ENCODE data around the gene CBFA2T2.
"Not testable (repeated sequence)": the region's sequence is repeated elsewhere in the genome, so short reads cannot be mapped to it uniquely, and the experiment has no call there.

CBFA2T2 gene

GRCh38 chr20:33584976-33585375 lies 95.1 kb downstream of the CBFA2T2 start:
- no peaks in the 10 kb centered on the region for H3K36me3 ChIP-seq (ENCODE audit: insufficient read depth, insufficient read length, low read length)
- H3K9me3 ChIP-seq (ENCODE audit: insufficient read depth, low read length), result no peaks in the 10 kb centered on the region
- no peaks in the 10 kb centered on the region for H3K4me1 ChIP-seq (ENCODE audit: insufficient read depth, insufficient read length)
- no peaks in the 10 kb centered on the region for H3K27me3 ChIP-seq (ENCODE audit: insufficient read depth, insufficient read length)
- no peak overlapping the region for H3K9ac ChIP-seq (ENCODE audit: insufficient read length, low read depth)
- TF ChIP-seq ZNF274 (IDR thresholded peaks at IDR 0.05; ENCODE audit: low read depth, low read length) (no peak), SUZ12 (IDR thresholded peaks at IDR 0.05; ENCODE audit: extremely low read depth, insufficient read depth, insufficient read length) (no peak), YY1 (IDR thresholded peaks at IDR 0.05; ENCODE audit: insufficient read depth, insufficient read length) (no peak)
- DNase-seq (ENCODE audit: low read depth, low spot score), result no peak
- no peak overlapping the region for H3K4me3 ChIP-seq (ENCODE audit: insufficient read length, low read depth)

GRCh38 chr20:33585413-33585812 lies 95.5 kb downstream of the CBFA2T2 start:
- no peaks in the 10 kb centered on the region for H3K4me1 ChIP-seq (ENCODE audit: insufficient read depth, insufficient read length)
- H3K9me3 ChIP-seq (ENCODE audit: insufficient read depth, low read length), result no peaks in the 10 kb centered on the region
- H3K27me3 ChIP-seq (ENCODE audit: insufficient read depth, insufficient read length), result no peaks in the 10 kb centered on the region
- no peak overlapping the region for H3K9ac ChIP-seq (ENCODE audit: insufficient read length, low read depth)
- TF ChIP-seq YY1 (IDR thresholded peaks at IDR 0.05; ENCODE audit: insufficient read depth, insufficient read length) (no peak), ZNF274 (IDR thresholded peaks at IDR 0.05; ENCODE audit: low read depth, low read length) (no peak), SUZ12 (IDR thresholded peaks at IDR 0.05; ENCODE audit: extremely low read depth, insufficient read depth, insufficient read length) (no peak)
- H3K4me3 ChIP-seq (ENCODE audit: insufficient read length, low read depth), result no peak overlapping the region
- DNase-seq (ENCODE audit: low read depth, low spot score), result no peak
- no peaks in the 10 kb centered on the region for H3K36me3 ChIP-seq (ENCODE audit: insufficient read depth, insufficient read length, low read length)

DNA sequence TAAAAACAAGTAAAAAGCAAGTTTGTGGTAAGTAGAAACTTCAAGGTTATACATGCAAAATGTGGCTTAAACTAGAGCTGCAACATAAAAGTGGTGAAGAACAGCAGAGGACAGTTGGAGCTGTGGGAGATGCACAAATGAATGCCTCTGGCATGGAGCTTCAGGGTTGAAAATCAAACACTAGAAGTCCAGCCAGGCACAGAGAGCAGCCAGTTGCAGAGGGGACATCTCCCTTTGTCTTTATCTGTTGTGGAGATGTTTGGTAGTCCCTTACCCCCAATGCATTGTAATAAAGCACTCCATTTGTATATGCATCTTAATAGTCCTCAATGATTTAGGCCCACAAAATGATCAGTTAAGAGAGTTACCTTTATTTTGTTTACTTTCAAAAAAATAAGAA lies 99.2 kb downstream of the CBFA2T2 start:
- H3K9ac ChIP-seq (ENCODE audit: insufficient read length, low read depth), result no peak overlapping the region
- no peak for DNase-seq (ENCODE audit: low read depth, low spot score)
- no peaks in the 10 kb centered on the region for H3K27me3 ChIP-seq (ENCODE audit: insufficient read depth, insufficient read length)
- no peaks in the 10 kb centered on the region for H3K9me3 ChIP-seq (ENCODE audit: insufficient read depth, low read length)
- H3K36me3 ChIP-seq (ENCODE audit: insufficient read depth, insufficient read length, low read length), result no peaks in the 10 kb centered on the region
- no peaks in the 10 kb centered on the region for H3K4me1 ChIP-seq (ENCODE audit: insufficient read depth, insufficient read length)
- H3K4me3 ChIP-seq (ENCODE audit: insufficient read length, low read depth), result no peak overlapping the region
- TF ChIP-seq ZNF274 (IDR thresholded peaks at IDR 0.05; ENCODE audit: low read depth, low read length) (no peak), YY1 (IDR thresholded peaks at IDR 0.05; ENCODE audit: insufficient read depth, insufficient read length) (no peak), SUZ12 (IDR thresholded peaks at IDR 0.05; ENCODE audit: extremely low read depth, insufficient read depth, insufficient read length) (no peak)

DNA sequence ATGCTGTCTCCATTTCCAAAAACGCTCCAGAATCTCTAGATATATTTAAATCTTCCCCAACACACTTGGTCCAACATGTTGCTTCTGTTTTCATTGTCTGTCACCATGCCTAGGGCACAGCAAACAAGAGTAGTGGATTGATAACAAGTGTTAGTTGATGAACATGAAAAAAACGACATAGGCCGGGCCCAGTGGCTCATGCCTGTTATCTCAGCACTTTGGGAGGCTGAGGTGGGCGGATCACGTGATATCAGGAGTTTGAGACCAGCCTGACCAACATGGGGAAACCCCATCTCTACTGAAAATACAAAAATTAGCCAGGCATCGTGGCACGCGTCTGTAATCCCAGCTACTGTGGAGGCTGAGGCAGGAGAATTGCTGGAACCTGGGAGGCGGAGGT lies 102.0 kb downstream of the CBFA2T2 start:
- not testable (repeated sequence) for H3K4me1 ChIP-seq (ENCODE audit: insufficient read depth, insufficient read length)

DNA sequence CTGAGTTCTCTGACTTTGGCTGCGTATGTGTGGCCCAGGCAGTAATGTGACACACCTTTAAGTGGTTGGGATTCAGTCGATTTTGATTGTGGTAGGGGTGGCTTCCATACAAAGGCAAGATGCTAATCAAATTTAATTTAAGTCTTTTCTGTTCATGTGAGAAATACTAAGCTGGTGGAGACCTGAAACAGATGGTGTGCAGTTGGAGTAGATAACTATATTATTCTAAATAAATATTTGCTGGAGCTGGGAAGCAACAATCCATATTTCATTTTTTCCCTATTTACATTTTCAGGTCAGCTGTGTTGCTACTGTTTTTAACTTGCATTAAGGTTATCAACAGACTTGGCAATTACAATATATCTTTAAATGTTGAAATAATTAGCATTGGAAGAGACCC lies 104.8 kb downstream of the CBFA2T2 start:
- no peaks in the 10 kb centered on the region for H3K4me1 ChIP-seq (ENCODE audit: insufficient read depth, insufficient read length)
- no peak for TF ChIP-seq YY1 (IDR thresholded peaks at IDR 0.05; ENCODE audit: insufficient read depth, insufficient read length)
- TF ChIP-seq SUZ12 (IDR thresholded peaks at IDR 0.05; ENCODE audit: extremely low read depth, insufficient read depth, insufficient read length), result no peak
- no peak for TF ChIP-seq ZNF274 (IDR thresholded peaks at IDR 0.05; ENCODE audit: low read depth, low read length)
- no peaks in the 10 kb centered on the region for H3K27me3 ChIP-seq (ENCODE audit: insufficient read depth, insufficient read length)
- no peak for DNase-seq (ENCODE audit: low read depth, low spot score)
- no peak overlapping the region for H3K9ac ChIP-seq (ENCODE audit: insufficient read length, low read depth)
- 0 out of 2 replicates have a peak, but pooled peaks cover 7% of the 10 kb centered on the region for H3K9me3 ChIP-seq (ENCODE audit: insufficient read depth, low read length)
- H3K36me3 ChIP-seq (ENCODE audit: insufficient read depth, insufficient read length, low read length), result no peaks in the 10 kb centered on the region
- H3K4me3 ChIP-seq (ENCODE audit: insufficient read length, low read depth), result no peak overlapping the region

More for the DNA sequence above, 102.0 kb downstream of the CBFA2T2 start:
- not testable (repeated sequence) for H3K27me3 ChIP-seq (ENCODE audit: insufficient read depth, insufficient read length); H3K9ac ChIP-seq (ENCODE audit: insufficient read length, low read depth); DNase-seq (ENCODE audit: low read depth, low spot score); H3K4me3 ChIP-seq (ENCODE audit: insufficient read length, low read depth); H3K36me3 ChIP-seq (ENCODE audit: insufficient read depth, insufficient read length, low read length); H3K9me3 ChIP-seq (ENCODE audit: insufficient read depth, low read length)

DNA sequence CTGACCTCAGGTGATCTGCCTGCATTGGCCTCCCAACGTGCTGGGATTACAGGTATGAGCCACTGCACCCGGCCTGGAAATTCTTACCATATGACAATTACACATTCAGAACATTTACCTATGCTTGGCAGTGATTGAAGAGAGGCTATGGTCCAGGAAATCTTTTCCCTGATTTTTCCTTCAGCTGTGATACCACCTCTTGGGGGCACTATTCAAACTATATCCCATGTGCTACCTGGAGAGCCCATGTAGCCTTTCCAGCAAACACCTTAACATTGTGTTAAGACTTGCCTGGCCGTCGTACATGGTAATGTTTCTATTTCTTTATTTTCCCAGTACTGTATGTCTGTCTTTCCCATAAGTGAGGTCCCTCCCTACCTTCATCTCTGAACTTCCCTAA lies 110.5 kb downstream of the CBFA2T2 start:
- no peaks in the 10 kb centered on the region for H3K36me3 ChIP-seq (ENCODE audit: insufficient read depth, insufficient read length, low read length)
- H3K27me3 ChIP-seq (ENCODE audit: insufficient read depth, insufficient read length), result no peaks in the 10 kb centered on the region
- H3K9ac ChIP-seq (ENCODE audit: insufficient read length, low read depth), result no peak overlapping the region
- no peaks in the 10 kb centered on the region for H3K4me1 ChIP-seq (ENCODE audit: insufficient read depth, insufficient read length)
- no peak for DNase-seq (ENCODE audit: low read depth, low spot score)
- no peak for TF ChIP-seq YY1 (IDR thresholded peaks at IDR 0.05; ENCODE audit: insufficient read depth, insufficient read length)
- no peak for TF ChIP-seq ZNF274 (IDR thresholded peaks at IDR 0.05; ENCODE audit: low read depth, low read length)
- TF ChIP-seq SUZ12 (IDR thresholded peaks at IDR 0.05; ENCODE audit: extremely low read depth, insufficient read depth, insufficient read length), result no peak
- no peak overlapping the region for H3K4me3 ChIP-seq (ENCODE audit: insufficient read length, low read depth)
- 0 out of 2 replicates have a peak, but pooled peaks cover 7% of the 10 kb centered on the region for H3K9me3 ChIP-seq (ENCODE audit: insufficient read depth, low read length)

DNA sequence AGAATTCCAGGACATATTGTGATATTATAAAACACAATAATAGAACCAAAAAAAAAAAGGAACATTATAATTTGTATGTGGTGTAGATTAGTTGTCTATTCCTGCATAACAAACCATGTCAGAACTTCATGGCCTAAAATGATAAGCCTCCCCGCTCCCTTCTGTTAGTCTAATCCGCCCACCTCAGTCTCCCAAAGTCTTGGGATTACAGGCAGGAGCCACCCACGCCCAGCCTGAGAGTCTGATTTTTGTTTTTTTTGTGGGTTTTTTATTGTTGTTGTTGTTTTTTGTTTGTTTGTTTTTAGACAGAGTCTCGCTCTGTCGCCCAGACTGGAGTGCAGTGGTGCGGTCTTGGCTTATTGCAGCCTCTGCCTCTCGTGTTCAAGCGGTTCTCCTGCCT lies 111.1 kb downstream of the CBFA2T2 start:
- no peaks in the 10 kb centered on the region for H3K36me3 ChIP-seq (ENCODE audit: insufficient read depth, insufficient read length, low read length)
- TF ChIP-seq YY1 (IDR thresholded peaks at IDR 0.05; ENCODE audit: insufficient read depth, insufficient read length) (no peak), SUZ12 (IDR thresholded peaks at IDR 0.05; ENCODE audit: extremely low read depth, insufficient read depth, insufficient read length) (no peak), ZNF274 (IDR thresholded peaks at IDR 0.05; ENCODE audit: low read depth, low read length) (no peak)
- no peaks in the 10 kb centered on the region for H3K4me1 ChIP-seq (ENCODE audit: insufficient read depth, insufficient read length)
- H3K9me3 ChIP-seq (ENCODE audit: insufficient read depth, low read length), result 0 out of 2 replicates have a peak, but pooled peaks cover 7% of the 10 kb centered on the region
- DNase-seq (ENCODE audit: low read depth, low spot score), result no peak
- H3K27me3 ChIP-seq (ENCODE audit: insufficient read depth, insufficient read length), result no peaks in the 10 kb centered on the region
- H3K9ac ChIP-seq (ENCODE audit: insufficient read length, low read depth), result no peak overlapping the region
- no peak overlapping the region for H3K4me3 ChIP-seq (ENCODE audit: insufficient read length, low read depth)

DNA sequence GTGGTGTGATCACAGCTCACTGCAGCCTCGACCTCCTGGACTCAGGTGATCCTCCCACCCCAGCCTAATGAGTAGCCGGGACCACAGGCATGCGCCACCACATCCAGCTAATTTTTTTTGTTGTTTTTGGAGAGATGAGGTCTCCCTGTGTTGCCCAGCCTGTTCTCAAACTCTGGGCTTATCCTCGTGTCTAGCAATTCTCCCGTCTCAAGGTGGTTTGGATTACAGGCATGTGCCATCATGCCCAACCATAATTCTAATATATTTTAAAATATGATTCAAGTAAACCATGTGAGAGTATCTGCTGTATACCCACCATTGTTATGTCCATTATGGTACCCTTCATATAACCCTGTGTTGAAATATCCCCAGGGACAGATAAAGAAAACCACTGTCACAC lies 112.0 kb downstream of the CBFA2T2 start:
- Histone ChIP-seq H3K4me3 (ENCODE audit: insufficient read length, low read depth) (no peak overlapping the region), H3K4me1 (ENCODE audit: insufficient read depth, insufficient read length) (no peaks in the 10 kb centered on the region), H3K27me3 (ENCODE audit: insufficient read depth, insufficient read length) (no peaks in the 10 kb centered on the region), H3K9me3 (ENCODE audit: insufficient read depth, low read length) (0 out of 2 replicates have a peak, but pooled peaks cover 7% of the 10 kb centered on the region), H3K9ac (ENCODE audit: insufficient read length, low read depth) (no peak overlapping the region), H3K36me3 (ENCODE audit: insufficient read depth, insufficient read length, low read length) (no peaks in the 10 kb centered on the region)
- no peak for TF ChIP-seq ZNF274 (IDR thresholded peaks at IDR 0.05; ENCODE audit: low read depth, low read length)
- no peak for TF ChIP-seq YY1 (IDR thresholded peaks at IDR 0.05; ENCODE audit: insufficient read depth, insufficient read length)
- no peak for TF ChIP-seq SUZ12 (IDR thresholded peaks at IDR 0.05; ENCODE audit: extremely low read depth, insufficient read depth, insufficient read length)
- no peak for DNase-seq (ENCODE audit: low read depth, low spot score)

All from NT2/D1 (cell line).